Transverse colon (tissue), 4 donors: ENCODE results near the gene SCNN1A. TPM values are rescaled to one million over a fixed set of nuclear protein-coding genes. Genes with fewer than 3 reads are reported as not detected.
A peak's percentile ranks its signal among the peaks of the same experiment; 100 is the strongest.

ENCODE experiments used
- DNase-seq: peaks from one replicate; pipeline ENCODE4 v3.0.0-alpha.2; 2019
- H3K27ac ChIP-seq, 4 donors: fragments of 200-600 bp; sonication (generic); 2 replicates each; pipeline ENCODE4 v1.5.1; 2016 to 2018; ENCODE audit warnings: inconsistent platforms in 4 of 4
- H3K27me3 ChIP-seq: fragments of 200-600 bp; sonication (generic); 2 replicates; pipeline ENCODE4 v1.5.1; 2017; ENCODE audit warnings: inconsistent platforms
- H3K36me3 ChIP-seq, 4 donors: fragments of 200-600 bp; sonication (generic); 2 replicates each; pipeline ENCODE4 v1.5.1; 2017 to 2019; ENCODE audit warnings: inconsistent platforms in 4 of 4
- H3K4me1 ChIP-seq, 4 donors: fragments of 200-600 bp; sonication (generic); 2 replicates each; pipeline ENCODE4 v1.5.1; 2017 to 2020; ENCODE audit warnings: inconsistent platforms in 4 of 4
- H3K4me3 ChIP-seq, 4 donors: fragments of 200-600 bp; sonication (generic); 1 replicate in 1 of 4; 2 replicates in 3 of 4; pipeline versions ENCODE4 v1.5.1 to v1.6.1; 2017 to 2019; ENCODE audit warnings: inconsistent platforms in 4 of 4
- H3K9me3 ChIP-seq, 2 donors: fragments of 200-600 bp; sonication (generic); 2 replicates each; pipeline ENCODE4 v1.5.1; 2017 to 2019; ENCODE audit warnings: inconsistent platforms in 2 of 2
- EP300 ChIP-seq: sonication (generic); formaldehyde crosslinking; IDR thresholded peaks from one replicate; pipeline ENCODE4 v1.6.1; 2017; ENCODE audit warnings: antibody characterized with exemption, low read depth
- POLR2A ChIP-seq: fragments of 450-650 bp; IDR thresholded peaks from one replicate; pipeline ENCODE4 v1.6.1; 2016; ENCODE audit warnings: antibody characterized with exemption, mild to moderate bottlenecking, moderate library complexity
- POLR2AphosphoS5 ChIP-seq, 3 donors: sonication (generic); formaldehyde crosslinking; IDR thresholded peaks; one replicate each; pipeline ENCODE4 v1.6.1; 2016; ENCODE audit warnings: antibody characterized with exemption in 3 of 3
- WGBS, 2 donors: methylation state at CpG; one replicate each; pipeline ENCODE4 v1.1.5; 2018; ENCODE audit warnings: low coverage in 1 of 2; 5-methylcytosine and 5-hydroxymethylcytosine counted together
- in situ Hi-C, 4 donors: fragments of 200-750 bp; cut with MboI; loops; one replicate each; pipeline versions ENCODE4 v1.15.0 to v1.15.1; 2017; ENCODE audit warnings: low sequenced_read_pairs in 3 of 4, low pct_ligation_motif_present in 1 of 4, low pct_unique_long_range_greater_than_20kb in 1 of 4
- intact Hi-C: fragments of 100-400 bp; cut with DNase I; formaldehyde crosslinking; loops from one replicate; pipeline ENCODE4 v1.15.1; 2023; ENCODE audit warnings: low total_unique reads
- total RNA-seq, 4 donors: library from RNA; depleted of rRNA; stranded (reverse); fragments of >200 nt; gene quantifications; one replicate each; pipeline ENCODE4 v1.1.0, GENCODE V29; 2016
- TF ChIP-seq, protein P1 (sequence below), 5 experiments: fragments of 200-600 bp in 3 of 5; fragments of 450-650 bp in 2 of 5; sonication (generic) in 3 of 5; IDR thresholded peaks; 1 replicate in 2 of 5; 2 replicates in 3 of 5; pipeline ENCODE4 v1.5.1; 2016 to 2017; ENCODE audit warnings: antibody characterized with exemption in 5 of 5, inconsistent platforms in 3 of 5, mild to moderate bottlenecking in 2 of 5, moderate library complexity in 1 of 5

SCNN1A gene
- total RNA-seq, 4 donors from 2014 or later: 151 to 757 (median 502) TPM

- Histone ChIP-seq H3K27ac (peak overlapping the region; percentile 94 to 99 (median 98)), H3K27me3 (no peaks in the 10 kb centered on the region), H3K9me3 (no peaks in the 10 kb centered on the region), H3K4me1 (peaks cover 15 to 58% (median 41%) of the 10 kb centered on the region in 4 donors), H3K4me3 (no peak overlapping the region), H3K36me3 (no peaks in the 10 kb centered on the region)
- intact Hi-C loops (no loop called here), in situ Hi-C loops (loop anchor here in 2 of 4 donors (25.0 kb wide), 2 partner anchors 119 to 194 kb away; partner anchors contain the start of genes TAPBPL (in 2 of the 2), VAMP1 (in 2 of the 2) and GAPDH (in 1 of the 2))
- WGBS, 2 donors: 57 to 88% methylated on average over 1 to 5 of the region's 5 CpGs
- no peak for DNase-seq
- TF ChIP-seq POLR2A (no peak), EP300 (no peak), POLR2AphosphoS5 (IDR thresholded peaks at IDR 0.05) (no peak)
- TF ChIP-seq, protein P1, sequence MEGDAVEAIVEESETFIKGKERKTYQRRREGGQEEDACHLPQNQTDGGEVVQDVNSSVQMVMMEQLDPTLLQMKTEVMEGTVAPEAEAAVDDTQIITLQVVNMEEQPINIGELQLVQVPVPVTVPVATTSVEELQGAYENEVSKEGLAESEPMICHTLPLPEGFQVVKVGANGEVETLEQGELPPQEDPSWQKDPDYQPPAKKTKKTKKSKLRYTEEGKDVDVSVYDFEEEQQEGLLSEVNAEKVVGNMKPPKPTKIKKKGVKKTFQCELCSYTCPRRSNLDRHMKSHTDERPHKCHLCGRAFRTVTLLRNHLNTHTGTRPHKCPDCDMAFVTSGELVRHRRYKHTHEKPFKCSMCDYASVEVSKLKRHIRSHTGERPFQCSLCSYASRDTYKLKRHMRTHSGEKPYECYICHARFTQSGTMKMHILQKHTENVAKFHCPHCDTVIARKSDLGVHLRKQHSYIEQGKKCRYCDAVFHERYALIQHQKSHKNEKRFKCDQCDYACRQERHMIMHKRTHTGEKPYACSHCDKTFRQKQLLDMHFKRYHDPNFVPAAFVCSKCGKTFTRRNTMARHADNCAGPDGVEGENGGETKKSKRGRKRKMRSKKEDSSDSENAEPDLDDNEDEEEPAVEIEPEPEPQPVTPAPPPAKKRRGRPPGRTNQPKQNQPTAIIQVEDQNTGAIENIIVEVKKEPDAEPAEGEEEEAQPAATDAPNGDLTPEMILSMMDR (IDR thresholded peaks at IDR 0.05): no peak
Observed at GRCh38 chr12:6343518-6343917, 31.8 kb downstream of the SCNN1A start.

DNA sequence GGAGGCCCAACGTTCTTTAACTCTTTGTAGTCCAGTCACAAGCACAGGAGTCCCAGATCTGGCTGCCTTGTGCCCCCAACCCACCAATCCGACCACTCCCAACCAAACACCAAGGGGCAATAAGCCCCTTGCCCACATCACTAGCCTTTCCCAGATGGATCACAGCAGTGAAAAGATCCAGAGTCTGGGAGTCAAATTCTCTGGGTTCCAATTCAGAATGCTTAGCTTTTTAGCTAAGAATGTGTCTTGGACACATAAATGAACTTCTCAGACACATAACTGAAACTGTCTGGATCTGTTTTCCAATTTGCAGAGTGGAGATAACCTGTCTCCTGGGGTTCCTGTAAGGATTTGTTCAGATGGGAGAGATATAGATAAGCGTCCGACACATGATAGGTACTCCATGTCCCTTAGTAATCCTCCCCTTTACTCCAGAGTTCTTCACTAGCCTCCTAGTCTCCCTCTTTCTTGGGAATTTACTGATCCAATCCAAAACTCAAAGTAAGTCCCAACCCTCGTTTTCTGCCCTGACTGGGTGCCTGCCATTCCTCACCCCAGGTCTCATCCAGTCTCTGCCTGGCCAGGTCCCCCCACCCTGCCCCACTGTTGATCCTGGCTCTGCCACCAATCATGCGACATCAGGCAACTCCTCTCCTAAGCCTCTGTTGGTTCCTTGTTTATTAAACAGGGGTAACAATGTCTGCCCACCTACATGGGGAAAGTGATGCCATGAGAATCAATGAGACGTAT is 33.0 kb downstream of the SCNN1A start:
- in situ Hi-C loops (loop anchor here in 2 of 4 donors (25.0 kb wide), 2 partner anchors 120 to 195 kb away; partner anchors contain the start of genes TAPBPL (in 2 of the 2), VAMP1 (in 2 of the 2) and GAPDH (in 1 of the 2)), intact Hi-C loops (no loop called here)
- Histone ChIP-seq H3K27me3 (no peaks in the 10 kb centered on the region), H3K4me3 (peak overlapping the region in 3 of 4 donors; percentile 68 to 84 (median 72)), H3K9me3 (no peaks in the 10 kb centered on the region), H3K36me3 (no peaks in the 10 kb centered on the region), H3K4me1 (peaks cover 21 to 64% (median 53%) of the 10 kb centered on the region in 4 donors), H3K27ac (peak overlapping the region; percentile 94 to 99 (median 98))
- DNase-seq: no peak
- WGBS, 2 donors: 39 to 49% methylated on average over 6 to 7 of the region's 7 CpGs
- TF ChIP-seq, protein P1 (IDR thresholded peaks at IDR 0.05): no peak
- TF ChIP-seq POLR2A: no peak
- no peak for TF ChIP-seq EP300
- no peak for TF ChIP-seq POLR2AphosphoS5 (IDR thresholded peaks at IDR 0.05)

DNA sequence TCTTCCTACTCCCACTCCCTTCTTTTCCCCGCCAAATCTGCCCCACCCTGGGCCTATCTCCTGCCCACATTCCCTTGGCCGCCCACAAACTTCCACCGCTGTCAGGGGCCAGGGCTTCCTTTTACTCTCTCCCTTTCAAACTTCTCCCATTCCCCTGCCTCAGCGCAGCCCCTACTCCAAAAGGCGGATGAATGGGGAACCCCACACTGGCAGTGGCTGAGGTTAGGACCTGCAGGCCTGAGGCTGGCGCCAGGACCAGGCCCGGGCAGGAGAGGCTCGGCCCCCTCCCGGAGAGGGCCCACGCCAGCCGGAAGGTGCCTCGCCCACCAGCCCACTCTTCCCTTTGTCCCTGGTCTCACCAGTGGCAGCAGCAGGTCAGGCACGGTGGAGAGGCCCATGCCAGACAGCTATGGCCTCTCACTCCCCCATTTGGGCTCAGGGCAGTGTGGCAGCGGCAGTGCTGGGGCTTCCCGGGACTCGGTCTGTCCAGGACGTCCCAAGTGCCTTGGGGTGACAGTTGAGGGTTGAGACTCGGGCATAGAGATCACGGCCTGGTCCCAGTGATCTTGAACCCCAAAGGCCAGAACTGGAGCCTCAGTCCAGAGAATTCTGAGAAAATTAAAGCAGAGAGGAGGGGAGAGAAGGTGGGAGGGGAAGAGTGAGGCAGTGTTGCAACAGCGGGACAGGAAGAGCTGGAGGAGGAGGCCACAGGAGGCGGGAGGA is 33.8 kb downstream of the SCNN1A start, which contains the start of gene TNFRSF1A:
TSS of gene TNFRSF1A (minus strand) at position 660 of the 723 bp plus-strand sequence. CDS start at position 398, 262 bp downstream.
- DNase-seq: peak; percentile 82
- intact Hi-C loops (no loop called here), in situ Hi-C loops (loop anchor here in 2 of 4 donors (25.0 kb wide), 2 partner anchors 121 to 196 kb away; partner anchors contain the start of genes TAPBPL (in 2 of the 2), VAMP1 (in 2 of the 2) and GAPDH (in 1 of the 2))
- Histone ChIP-seq H3K9me3 (no peaks in the 10 kb centered on the region), H3K36me3 (no peaks in the 10 kb centered on the region), H3K27me3 (no peaks in the 10 kb centered on the region), H3K4me3 (peak within 1 kb of the TSS; percentile 66 to 84 (median 70)), H3K27ac (peak within 1 kb of the TSS; percentile 94 to 99 (median 98)), H3K4me1 (peaks cover 24 to 68% (median 60%) of the 10 kb centered on the region in 4 donors)
- peak; percentile 80 to 86 (median 85) for TF ChIP-seq POLR2AphosphoS5 (IDR thresholded peaks at IDR 0.05)
- TF ChIP-seq POLR2A: peak; percentile 80
- TF ChIP-seq, protein P1 (IDR thresholded peaks at IDR 0.05): peak in 1 of 5 experiments; percentile 28
- TF ChIP-seq EP300: no peak
- WGBS, 2 donors: 0 to 7% methylated on average over 5 to 21 of the region's 21 CpGs
